MG63 (cell line): ENCODE results near the gene P2RY6. TPM values are rescaled to one million over a fixed set of nuclear protein-coding genes. Genes with fewer than 3 reads are reported as not detected.

Experiments used
- DNase-seq: peaks from one replicate; pipeline ENCODE4 v3.0.0-alpha.2; 2020
- H3K27me3 ChIP-seq: fragments of 250-450 bp; sonication (Bioruptor Pico); 2 replicates; pipeline ENCODE4 v1.5.1; 2020; ENCODE audit warnings: mild to moderate bottlenecking, moderate library complexity
- H3K36me3 ChIP-seq: fragments of 250-450 bp; sonication (Bioruptor Pico); 2 replicates; pipeline ENCODE4 v1.5.1; 2020; ENCODE audit warnings: mild to moderate bottlenecking, moderate library complexity
- H3K4me3 ChIP-seq: fragments of 250-450 bp; sonication (Bioruptor Pico); 2 replicates; pipeline ENCODE4 v1.5.1; 2020; ENCODE audit warnings: mild to moderate bottlenecking, moderate library complexity
- H3K9me3 ChIP-seq: fragments of 250-450 bp; sonication (Bioruptor Pico); 2 replicates; pipeline ENCODE4 v1.5.1; 2020; ENCODE audit warnings: mild to moderate bottlenecking, moderate library complexity
- total RNA-seq: library from RNA; depleted of rRNA; stranded (reverse); fragments of >200 nt; shearing (Covaris generic); gene quantifications from 2 replicates; pipeline ENCODE4 v1.2.3, GENCODE V29; 2014; ENCODE audit warnings: low replicate concordance

Gene P2RY6
- total RNA-seq, 1 experiment from 2014 or later, result 23.4 TPM

- DNase-seq, result no peak
- H3K9me3 ChIP-seq, result no peaks in the 10 kb centered on the region
- H3K27me3 ChIP-seq, result no peaks in the 10 kb centered on the region
- H3K36me3 ChIP-seq, result no peaks in the 10 kb centered on the region
- H3K4me3 ChIP-seq, result no peak overlapping the region
Observed at GRCh38 chr11:73249304-73249703, 22.8 kb upstream of the P2RY6 start.

- Histone ChIP-seq H3K9me3 (no peaks in the 10 kb centered on the region), H3K36me3 (no peaks in the 10 kb centered on the region), H3K27me3 (no peaks in the 10 kb centered on the region), H3K4me3 (no peak overlapping the region)
- no peak for DNase-seq
Observed at GRCh38 chr11:73249853-73250783, 22.0 kb upstream of the P2RY6 start.

- DNase-seq, result no peak
- H3K36me3 ChIP-seq, result no peaks in the 10 kb centered on the region
- no peak overlapping the region for H3K4me3 ChIP-seq
- H3K27me3 ChIP-seq, result no peaks in the 10 kb centered on the region
- H3K9me3 ChIP-seq, result no peaks in the 10 kb centered on the region
Observed at GRCh38 chr11:73252577-73253191, 19.5 kb upstream of the P2RY6 start.

- Histone ChIP-seq H3K4me3 (no peak overlapping the region), H3K9me3 (no peaks in the 10 kb centered on the region), H3K36me3 (no peaks in the 10 kb centered on the region), H3K27me3 (no peaks in the 10 kb centered on the region)
- DNase-seq, result peak; percentile 97
Observed at GRCh38 chr11:73257342-73258103, 14.6 kb upstream of the P2RY6 start.

- Histone ChIP-seq H3K4me3 (no peak overlapping the region), H3K27me3 (no peaks in the 10 kb centered on the region), H3K9me3 (no peaks in the 10 kb centered on the region), H3K36me3 (no peaks in the 10 kb centered on the region)
- DNase-seq, result no peak
Observed at GRCh38 chr11:73258104-73259035, 13.8 kb upstream of the P2RY6 start.

GRCh38 chr11:73259406-73260126, 12.6 kb upstream of the P2RY6 start:
- Histone ChIP-seq H3K9me3 (no peaks in the 10 kb centered on the region), H3K4me3 (no peak overlapping the region), H3K27me3 (no peaks in the 10 kb centered on the region), H3K36me3 (no peaks in the 10 kb centered on the region)
- no peak for DNase-seq

- Histone ChIP-seq H3K36me3 (no peaks in the 10 kb centered on the region), H3K27me3 (no peaks in the 10 kb centered on the region), H3K4me3 (no peak overlapping the region), H3K9me3 (no peaks in the 10 kb centered on the region)
- no peak for DNase-seq
Observed at GRCh38 chr11:73260127-73260457, 12.0 kb upstream of the P2RY6 start.

- DNase-seq, result no peak
- Histone ChIP-seq H3K4me3 (no peak overlapping the region), H3K9me3 (no peaks in the 10 kb centered on the region), H3K36me3 (no peaks in the 10 kb centered on the region), H3K27me3 (no peaks in the 10 kb centered on the region)
Observed at GRCh38 chr11:73262851-73263495, 9.2 kb upstream of the P2RY6 start.

- H3K4me3 ChIP-seq, result no peak overlapping the region
- DNase-seq, result no peak
- H3K9me3 ChIP-seq, result no peaks in the 10 kb centered on the region
- H3K36me3 ChIP-seq, result no peaks in the 10 kb centered on the region
- no peaks in the 10 kb centered on the region for H3K27me3 ChIP-seq
Observed at GRCh38 chr11:73263640-73264039, 8.5 kb upstream of the P2RY6 start.

- no peaks in the 10 kb centered on the region for H3K27me3 ChIP-seq
- no peak for DNase-seq
- H3K36me3 ChIP-seq, result no peaks in the 10 kb centered on the region
- no peak overlapping the region for H3K4me3 ChIP-seq
- no peaks in the 10 kb centered on the region for H3K9me3 ChIP-seq
Observed at GRCh38 chr11:73265278-73265810, 6.8 kb upstream of the P2RY6 start.

- DNase-seq, result no peak
- no peaks in the 10 kb centered on the region for H3K9me3 ChIP-seq
- no peaks in the 10 kb centered on the region for H3K27me3 ChIP-seq
- H3K36me3 ChIP-seq, result no peaks in the 10 kb centered on the region
- no peak overlapping the region for H3K4me3 ChIP-seq
Observed at GRCh38 chr11:73265853-73266645, 6.1 kb upstream of the P2RY6 start.

- Histone ChIP-seq H3K9me3 (no peaks in the 10 kb centered on the region), H3K27me3 (no peaks in the 10 kb centered on the region), H3K36me3 (no peaks in the 10 kb centered on the region), H3K4me3 (no peak overlapping the region)
- no peak for DNase-seq
Observed at GRCh38 chr11:73266646-73267020, 5.5 kb upstream of the P2RY6 start.

GRCh38 chr11:73267122-73267846, 4.9 kb upstream of the P2RY6 start:
- Histone ChIP-seq H3K36me3 (no peaks in the 10 kb centered on the region), H3K4me3 (no peak overlapping the region), H3K9me3 (no peaks in the 10 kb centered on the region), H3K27me3 (no peaks in the 10 kb centered on the region)
- DNase-seq, result no peak

- H3K4me3 ChIP-seq, result no peak overlapping the region
- no peaks in the 10 kb centered on the region for H3K27me3 ChIP-seq
- no peaks in the 10 kb centered on the region for H3K36me3 ChIP-seq
- no peak for DNase-seq
- no peaks in the 10 kb centered on the region for H3K9me3 ChIP-seq
Observed at GRCh38 chr11:73267906-73268540, 4.1 kb upstream of the P2RY6 start.
